Naive thymus-derived CD4-positive, alpha-beta T cell (primary cell): ENCODE data around the gene PLEKHA5. TPM values are rescaled to one million over a fixed set of nuclear protein-coding genes. Genes with fewer than 3 reads are reported as not detected.

Source experiments
- ATAC-seq: fragments of 150-1000 bp; cut with Tn5 transposase; 2 replicates; pipeline ENCODE4 v1.10.0; 2021; ENCODE audit warnings: mild to moderate bottlenecking, moderate library complexity
- CTCF ChIA-PET: fragments of 350-600 bp; sonication (Branson Sonifier 250); formaldehyde crosslinking; loops from one replicate; lab custom pipeline; 2021; ENCODE audit warnings: antibody characterized with exemption; lab: Charles Lee
- POLR2A ChIA-PET: fragments of 350-600 bp; sonication (Branson Sonifier 250); formaldehyde crosslinking; loops from one replicate; lab custom pipeline; 2021; ENCODE audit warnings: antibody characterized with exemption, inconsistent platforms; lab: Charles Lee
- DNase-seq, 9 donors: peaks; one replicate each; pipeline versions ENCODE4 v3.0.0 to v3.0.0-alpha.2; 2020 to 2022; ENCODE audit warnings: mixed read lengths in 1 of 9
- H3K27ac ChIP-seq: one replicate; pipeline ENCODE4 v1.7.0; 2013; ENCODE audit warnings: mild to moderate bottlenecking, low read depth, low read length, moderate library complexity
- H3K27me3 ChIP-seq, 2 donors: one replicate each; pipeline ENCODE4 v1.7.0; 2013; ENCODE audit warnings: low read length in 2 of 2, mild to moderate bottlenecking in 2 of 2, moderate library complexity in 2 of 2; ENCODE audit not compliant: control insufficient read depth in 2 of 2, insufficient read depth in 2 of 2
- H3K36me3 ChIP-seq, 3 experiments: 1 replicate in 2 of 3; 2 replicates in 1 of 3; pipeline ENCODE4 v1.7.0; 2013; ENCODE audit warnings: low read length in 3 of 3, mild to moderate bottlenecking in 3 of 3, moderate library complexity in 1 of 3; ENCODE audit not compliant: insufficient read depth in 3 of 3, control insufficient read depth in 2 of 3
- H3K4me1 ChIP-seq, 2 donors: one replicate each; pipeline ENCODE4 v1.7.0; 2013; ENCODE audit warnings: low read length in 2 of 2, mild to moderate bottlenecking in 2 of 2, moderate library complexity in 1 of 2; ENCODE audit not compliant: control insufficient read depth in 2 of 2, insufficient read depth in 2 of 2
- H3K4me3 ChIP-seq: 2 replicates; pipeline ENCODE4 v1.7.0; 2013; ENCODE audit warnings: mild to moderate bottlenecking, low read length
- H3K9me3 ChIP-seq, 3 experiments: 1 replicate in 2 of 3; 2 replicates in 1 of 3; pipeline ENCODE4 v1.7.0; 2013; ENCODE audit warnings: low read length in 3 of 3; ENCODE audit not compliant: control insufficient read depth in 2 of 3
- H3K27ac Mint-ChIP-seq, 9 donors: one replicate each; pipeline ENCODE4 v1.8.0; 2020 to 2022; ENCODE audit warnings: mixed read lengths in 9 of 9, mild to moderate bottlenecking in 8 of 9, moderate library complexity in 5 of 9, inconsistent platforms in 2 of 9
- H3K27me3 Mint-ChIP-seq, 5 donors: one replicate each; pipeline ENCODE4 v1.8.0; 2021 to 2022; ENCODE audit warnings: mixed read lengths in 5 of 5, mild to moderate bottlenecking in 1 of 5
- H3K36me3 Mint-ChIP-seq, 5 donors: one replicate each; pipeline ENCODE4 v1.8.0; 2020 to 2022; ENCODE audit warnings: mixed read lengths in 5 of 5, mild to moderate bottlenecking in 3 of 5, inconsistent platforms in 1 of 5
- H3K4me1 Mint-ChIP-seq, 7 donors: one replicate each; pipeline ENCODE4 v1.8.0; 2020 to 2022; ENCODE audit warnings: mixed read lengths in 7 of 7, mild to moderate bottlenecking in 3 of 7, inconsistent platforms in 1 of 7
- H3K4me3 Mint-ChIP-seq, 10 donors: one replicate each; pipeline ENCODE4 v1.8.0; 2020 to 2022; ENCODE audit warnings: mild to moderate bottlenecking in 10 of 10, mixed read lengths in 10 of 10, moderate library complexity in 6 of 10, inconsistent platforms in 2 of 10
- H3K9me3 Mint-ChIP-seq, 11 donors: one replicate each; pipeline ENCODE4 v1.8.0; 2020 to 2022; ENCODE audit warnings: mixed read lengths in 11 of 11, mild to moderate bottlenecking in 4 of 11, inconsistent platforms in 1 of 11, moderate library complexity in 1 of 11
- intact Hi-C, 2 donors: fragments of 100-400 bp; cut with micrococcal nuclease; formaldehyde crosslinking; loops; one replicate each; pipeline ENCODE4 v1.15.1; 2023
- polyA plus RNA-seq, 2 donors: library from polyadenylated mRNA; unstranded; fragments of 300-500 nt; fragmentation: Illumina TruSeq; gene quantifications; one replicate each; pipeline ENCODE4 v1.2.3, GENCODE V29; 2021
- total RNA-seq, 6 experiments: library from RNA in 5 of 6; stranded (reverse) in 5 of 6; gene quantifications; 1 replicate in 5 of 6; 2 replicates in 1 of 6; pipeline ENCODE4 v1.2.3 and lab custom pipeline; 2021 to 2026

Gene PLEKHA5
- total and polyA plus RNA-seq, 7 experiments from 2014 or later, result 0.32 to 5.3 (median 1.3) TPM

DNA sequence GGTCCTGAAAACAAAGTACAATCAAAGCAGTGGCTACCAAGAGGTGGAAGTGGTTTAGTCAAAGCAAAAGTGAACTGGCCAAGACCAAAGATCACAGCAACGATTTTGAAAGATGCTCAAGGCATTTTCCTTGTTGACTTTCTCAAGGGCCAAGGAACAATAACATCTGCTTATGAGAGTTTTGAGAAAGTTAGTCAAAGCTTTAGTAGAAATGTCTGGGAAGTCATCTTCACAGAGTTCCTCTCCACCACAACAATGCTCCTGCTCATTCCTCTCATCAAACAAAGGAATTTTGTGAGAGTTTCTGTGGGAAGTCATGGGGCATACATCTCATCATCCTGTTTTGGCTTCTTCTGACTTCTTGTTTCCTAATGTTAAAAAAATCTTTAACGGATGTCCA lies 80.1 kb downstream of the PLEKHA5 start:
- H3K4me3 Mint-ChIP-seq, result no peak overlapping the region

DNA sequence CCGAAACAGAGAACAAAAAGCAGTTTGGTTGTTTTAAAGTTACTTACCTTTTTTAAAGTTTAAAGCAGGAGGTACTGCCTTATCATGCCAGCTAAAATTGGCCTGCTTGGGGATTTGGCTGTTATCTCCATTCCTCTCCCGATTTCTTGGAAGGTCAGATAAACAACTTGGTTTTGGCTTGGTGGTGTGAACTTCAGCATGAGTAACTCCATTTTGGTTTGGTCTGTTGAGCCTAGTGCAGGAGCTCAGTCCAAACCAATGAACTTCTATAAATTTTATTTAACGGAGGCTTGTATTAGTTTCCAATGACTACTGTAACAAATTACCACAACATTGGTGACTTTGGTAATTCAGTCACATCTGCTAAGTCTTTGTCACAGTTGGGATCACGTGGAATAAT lies 82.3 kb downstream of the PLEKHA5 start:
- Mint-ChIP-seq H3K27me3 (peaks cover 0 to 5% (median 0%) of the 10 kb centered on the region in 5 donors), H3K36me3 (no peaks in the 10 kb centered on the region), H3K27ac (no peak overlapping the region), H3K4me3 (no peak overlapping the region), H3K4me1 (no peaks in the 10 kb centered on the region), H3K9me3 (peaks cover 0 to 6% (median 0%) of the 10 kb centered on the region in 11 donors)
- Histone ChIP-seq H3K9me3 (no peaks in the 10 kb centered on the region), H3K27me3 (no peaks in the 10 kb centered on the region), H3K4me3 (no peak overlapping the region), H3K27ac (no peak overlapping the region), H3K4me1 (no peaks in the 10 kb centered on the region), H3K36me3 (no peaks in the 10 kb centered on the region)
- no peak for DNase-seq
- intact Hi-C loops, result no loop called here
- ATAC-seq, result no peak
- POLR2A ChIA-PET, result no interaction called here
- CTCF ChIA-PET, result no interaction called here

More for the DNA sequence above, 80.1 kb downstream of the PLEKHA5 start:
- Mint-ChIP-seq H3K4me1 (no peaks in the 10 kb centered on the region), H3K36me3 (no peaks in the 10 kb centered on the region), H3K9me3 (peaks cover 0 to 6% (median 0%) of the 10 kb centered on the region in 11 donors), H3K27ac (no peak overlapping the region), H3K27me3 (peaks cover 0 to 5% (median 0%) of the 10 kb centered on the region in 5 donors)
- ATAC-seq, result no peak
- no peaks in the 10 kb centered on the region for H3K4me1 ChIP-seq
- intact Hi-C loops, result no loop called here
- no peak for DNase-seq
- H3K9me3 ChIP-seq, result no peaks in the 10 kb centered on the region
- H3K36me3 ChIP-seq, result no peaks in the 10 kb centered on the region
- CTCF ChIA-PET, result no interaction called here
- no peak overlapping the region for H3K27ac ChIP-seq
- no peaks in the 10 kb centered on the region for H3K27me3 ChIP-seq
- POLR2A ChIA-PET, result no interaction called here
- H3K4me3 ChIP-seq, result no peak overlapping the region

DNA sequence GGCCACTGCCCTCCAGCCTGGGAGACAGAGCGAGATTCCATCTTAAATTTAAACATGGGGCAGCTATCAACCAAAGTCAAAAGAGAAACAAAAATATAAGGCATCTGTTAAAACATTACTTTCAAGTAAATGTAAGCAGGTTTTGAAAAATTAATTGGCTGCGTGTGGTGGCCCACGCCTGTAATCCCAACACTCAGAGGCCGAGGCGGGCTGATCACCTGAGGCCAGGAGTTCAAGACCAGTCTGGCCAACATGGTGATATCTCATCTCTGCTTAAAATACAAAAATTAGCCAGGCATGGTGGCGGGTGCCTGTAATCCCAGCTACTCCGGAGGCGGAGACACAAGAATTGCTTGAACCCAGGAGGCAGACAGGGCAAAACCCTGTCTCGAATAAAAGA lies 82.7 kb downstream of the PLEKHA5 start:
- H3K27me3 ChIP-seq, result no peaks in the 10 kb centered on the region
- Mint-ChIP-seq H3K4me1 (no peaks in the 10 kb centered on the region), H3K27me3 (peaks cover 0 to 7% (median 0%) of the 10 kb centered on the region in 5 donors), H3K4me3 (no peak overlapping the region), H3K36me3 (no peaks in the 10 kb centered on the region), H3K9me3 (peaks cover 0 to 6% (median 0%) of the 10 kb centered on the region in 11 donors), H3K27ac (no peak overlapping the region)
- no peaks in the 10 kb centered on the region for H3K4me1 ChIP-seq
- no peaks in the 10 kb centered on the region for H3K36me3 ChIP-seq
- CTCF ChIA-PET, result no interaction called here
- no peak overlapping the region for H3K4me3 ChIP-seq
- H3K9me3 ChIP-seq, result no peaks in the 10 kb centered on the region
- POLR2A ChIA-PET, result no interaction called here
- no peak for ATAC-seq
- no peak overlapping the region for H3K27ac ChIP-seq
- no peak for DNase-seq
- intact Hi-C loops, result no loop called here

DNA sequence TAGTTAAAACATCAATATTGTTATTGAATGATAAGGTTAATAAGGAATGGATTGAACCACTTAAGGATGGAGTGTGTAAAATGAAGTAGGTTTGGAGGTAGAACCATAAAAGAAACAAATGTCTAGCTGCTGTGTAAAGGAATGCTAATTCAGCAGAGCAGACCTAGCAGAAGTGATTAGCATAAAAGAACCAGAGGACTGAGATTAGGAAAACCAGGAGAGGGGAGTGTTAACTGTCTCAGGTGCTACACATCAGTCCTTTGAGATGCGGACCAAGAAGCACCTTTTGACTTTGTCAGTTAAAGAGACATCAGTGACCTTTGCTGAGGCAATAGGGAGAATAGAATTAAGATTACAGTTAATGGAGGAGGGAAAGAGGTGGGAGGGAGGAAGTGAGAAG lies 84.5 kb downstream of the PLEKHA5 start:
- Histone ChIP-seq H3K4me1 (no peaks in the 10 kb centered on the region), H3K36me3 (no peaks in the 10 kb centered on the region), H3K27me3 (no peaks in the 10 kb centered on the region), H3K4me3 (no peak overlapping the region), H3K9me3 (no peaks in the 10 kb centered on the region), H3K27ac (no peak overlapping the region)
- Mint-ChIP-seq H3K4me1 (no peaks in the 10 kb centered on the region), H3K36me3 (no peaks in the 10 kb centered on the region), H3K9me3 (peaks cover 0 to 4% (median 0%) of the 10 kb centered on the region in 11 donors), H3K27me3 (peaks cover 0 to 10% (median 0%) of the 10 kb centered on the region in 5 donors), H3K27ac (no peak overlapping the region), H3K4me3 (no peak overlapping the region)
- ChIA-PET CTCF (no interaction called here), POLR2A (no interaction called here)
- ATAC-seq (no peak), DNase-seq (no peak)
- intact Hi-C loops, result no loop called here

DNA sequence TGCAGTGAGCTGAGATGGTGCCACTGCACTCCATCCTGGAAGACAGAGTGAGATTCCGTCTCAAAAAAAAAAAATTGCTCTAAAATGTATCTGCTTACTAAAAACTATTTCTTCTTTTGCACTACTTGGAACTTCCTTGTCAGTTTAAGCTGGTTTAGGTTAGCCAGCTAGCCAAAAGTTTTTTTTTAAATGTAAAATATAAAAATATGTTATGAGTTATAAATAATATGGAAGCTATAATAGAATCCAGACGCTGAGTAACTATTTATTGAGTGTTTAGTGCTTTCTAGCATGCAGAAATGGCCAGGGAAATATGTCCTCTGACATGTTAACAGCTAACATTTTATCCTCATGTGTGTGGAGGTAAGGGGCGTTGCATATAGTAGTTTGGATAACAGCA lies 85.6 kb downstream of the PLEKHA5 start:
- no peaks in the 10 kb centered on the region for H3K27me3 ChIP-seq
- DNase-seq (no peak), ATAC-seq (no peak)
- no peaks in the 10 kb centered on the region for H3K36me3 ChIP-seq
- CTCF ChIA-PET, result interaction anchor here (0.7 kb wide), 1 partner anchor 9 kb away, joined by 4 read pairs; no protein-coding TSS in a partner anchor
- Mint-ChIP-seq H3K4me3 (no peak overlapping the region), H3K36me3 (no peaks in the 10 kb centered on the region), H3K9me3 (peaks cover 0 to 2% (median 0%) of the 10 kb centered on the region in 11 donors), H3K27me3 (peaks cover 0 to 10% (median 0%) of the 10 kb centered on the region in 5 donors), H3K27ac (no peak overlapping the region), H3K4me1 (no peaks in the 10 kb centered on the region)
- POLR2A ChIA-PET, result no interaction called here
- intact Hi-C loops, result no loop called here
- H3K27ac ChIP-seq, result no peak overlapping the region
- no peaks in the 10 kb centered on the region for H3K4me1 ChIP-seq
- H3K9me3 ChIP-seq, result no peaks in the 10 kb centered on the region
- no peak overlapping the region for H3K4me3 ChIP-seq

DNA sequence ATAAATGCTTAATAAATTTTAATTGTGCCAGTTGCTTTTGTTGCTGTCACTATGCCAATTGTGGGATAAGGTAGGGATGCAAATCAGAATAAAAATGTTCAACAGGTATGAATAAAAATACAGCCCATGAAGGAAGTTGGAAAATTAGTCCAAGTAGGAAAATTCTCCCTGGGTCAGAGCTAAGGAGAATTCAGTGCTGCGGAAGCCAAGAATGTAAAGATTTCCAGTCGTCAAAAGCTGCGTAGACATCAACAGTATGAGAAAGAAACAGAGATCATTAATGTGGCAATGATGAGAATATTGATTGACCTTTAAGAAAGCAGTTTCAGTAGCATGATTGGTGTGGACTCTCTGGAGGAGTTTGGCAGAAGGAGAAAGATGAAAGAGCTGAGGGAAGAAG lies 87.9 kb downstream of the PLEKHA5 start:
- Histone ChIP-seq H3K4me1 (no peaks in the 10 kb centered on the region), H3K9me3 (no peaks in the 10 kb centered on the region), H3K27me3 (no peaks in the 10 kb centered on the region), H3K36me3 (no peaks in the 10 kb centered on the region), H3K27ac (no peak overlapping the region), H3K4me3 (no peak overlapping the region)
- no peak for DNase-seq
- H3K4me3 Mint-ChIP-seq, result no peak overlapping the region
- CTCF ChIA-PET, result no interaction called here
- no peak overlapping the region for H3K27ac Mint-ChIP-seq
- ATAC-seq, result no peak
- POLR2A ChIA-PET, result no interaction called here
- peaks cover 0 to 10% (median 0%) of the 10 kb centered on the region in 5 donors for H3K27me3 Mint-ChIP-seq
- no peaks in the 10 kb centered on the region for H3K36me3 Mint-ChIP-seq
- no peaks in the 10 kb centered on the region for H3K4me1 Mint-ChIP-seq
- intact Hi-C loops, result no loop called here
- H3K9me3 Mint-ChIP-seq, result no peaks in the 10 kb centered on the region

DNA sequence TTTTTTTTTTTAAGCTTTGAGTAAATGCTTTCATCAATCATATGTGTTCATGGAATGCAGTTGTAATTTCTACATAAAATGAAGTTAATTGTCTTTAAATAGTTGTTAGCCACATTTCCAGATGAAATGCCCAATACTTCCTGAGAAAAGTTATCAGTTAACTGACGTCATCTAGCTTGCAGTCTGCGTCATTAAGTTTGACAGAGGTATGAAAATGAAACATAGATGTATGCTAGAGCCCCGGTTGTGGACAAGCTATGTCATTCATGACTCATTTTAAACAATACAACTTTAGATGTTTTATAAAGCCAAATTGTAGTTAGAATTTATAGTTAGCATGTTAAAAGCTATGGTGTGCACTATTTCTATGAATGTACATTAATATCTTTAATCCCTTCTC lies 90.7 kb downstream of the PLEKHA5 start:
- DNase-seq (no peak), ATAC-seq (no peak)
- Histone ChIP-seq H3K27ac (no peak overlapping the region), H3K9me3 (no peaks in the 10 kb centered on the region), H3K27me3 (no peaks in the 10 kb centered on the region), H3K4me3 (no peak overlapping the region), H3K4me1 (no peaks in the 10 kb centered on the region), H3K36me3 (no peaks in the 10 kb centered on the region)
- H3K27me3 Mint-ChIP-seq, result peaks cover 0 to 10% (median 0%) of the 10 kb centered on the region in 5 donors
- no peaks in the 10 kb centered on the region for H3K36me3 Mint-ChIP-seq
- no peaks in the 10 kb centered on the region for H3K4me1 Mint-ChIP-seq
- POLR2A ChIA-PET, result no interaction called here
- CTCF ChIA-PET, result no interaction called here
- H3K9me3 Mint-ChIP-seq, result no peaks in the 10 kb centered on the region
- intact Hi-C loops, result no loop called here
- H3K4me3 Mint-ChIP-seq, result no peak overlapping the region
- no peak overlapping the region for H3K27ac Mint-ChIP-seq
